Neutrophil (primary cell): ENCODE measurements around the gene CEP164.

Experiments used
- H3K27ac ChIP-seq: fragments of 200-600 bp; sonication (generic); 2 replicates; pipeline ENCODE4 v1.5.1; 2016; ENCODE audit warnings: mild to moderate bottlenecking, moderate library complexity
- H3K27me3 ChIP-seq: fragments of 200-600 bp; sonication (generic); 2 replicates; pipeline ENCODE4 v1.6.0; 2016; ENCODE audit warnings: mild to moderate bottlenecking
- H3K36me3 ChIP-seq: fragments of 200-600 bp; sonication (generic); 2 replicates; pipeline ENCODE4 v1.5.1; 2017
- H3K4me1 ChIP-seq, 2 experiments: fragments of 200-600 bp in 1 of 2; sonication (generic) in 1 of 2; 1 replicate in 1 of 2; 2 replicates in 1 of 2; pipeline versions ENCODE4 v1.5.1 to v1.6.1; 2013 to 2016; ENCODE audit warnings: low read depth in 1 of 2, low read length in 1 of 2, mild to moderate bottlenecking in 1 of 2, moderate library complexity in 1 of 2; ENCODE audit not compliant: control insufficient read depth in 1 of 2, insufficient read depth in 1 of 2
- H3K4me3 ChIP-seq, 2 experiments: fragments of 200-600 bp in 1 of 2; sonication (generic) in 1 of 2; 1 replicate in 1 of 2; 2 replicates in 1 of 2; pipeline ENCODE4 v1.5.1; 2013 to 2016; ENCODE audit warnings: low read depth in 1 of 2, low read length in 1 of 2, mild to moderate bottlenecking in 1 of 2, moderate library complexity in 1 of 2
- H3K9me3 ChIP-seq: fragments of 200-600 bp; sonication (generic); 2 replicates; pipeline ENCODE4 v1.5.1; 2016
- CTCF ChIP-seq: fragments of 200-600 bp; sonication (generic); IDR thresholded peaks from 2 replicates; pipeline ENCODE4 v1.5.1; 2016; ENCODE audit warnings: antibody characterized with exemption

CEP164 gene

GRCh38 chr11:117292616-117293015 is 35.0 kb upstream of the CEP164 start:
- TF ChIP-seq CTCF = no peak
- no peak overlapping the region for H3K27ac ChIP-seq
- no peaks in the 10 kb centered on the region for H3K27me3 ChIP-seq
- peaks cover 29% of the 10 kb centered on the region for H3K36me3 ChIP-seq
- no peaks in the 10 kb centered on the region for H3K4me1 ChIP-seq
- no peaks in the 10 kb centered on the region for H3K9me3 ChIP-seq
- H3K4me3 ChIP-seq = no peak overlapping the region

GRCh38 chr11:117295438-117296137 is 32.1 kb upstream of the CEP164 start:
- no peaks in the 10 kb centered on the region for H3K4me1 ChIP-seq
- no peak overlapping the region for H3K27ac ChIP-seq
- H3K4me3 ChIP-seq = no peak overlapping the region
- H3K9me3 ChIP-seq = no peaks in the 10 kb centered on the region
- H3K27me3 ChIP-seq = no peaks in the 10 kb centered on the region
- TF ChIP-seq CTCF = no peak
- H3K36me3 ChIP-seq = peaks cover 3% of the 10 kb centered on the region

- Histone ChIP-seq H3K4me1 (no peaks in the 10 kb centered on the region), H3K9me3 (no peaks in the 10 kb centered on the region), H3K27me3 (no peaks in the 10 kb centered on the region), H3K36me3 (no peaks in the 10 kb centered on the region), H3K4me3 (no peak overlapping the region), H3K27ac (no peak overlapping the region)
- no peak for TF ChIP-seq CTCF
Observed at GRCh38 chr11:117296881-117297280, 30.8 kb upstream of the CEP164 start.

DNA sequence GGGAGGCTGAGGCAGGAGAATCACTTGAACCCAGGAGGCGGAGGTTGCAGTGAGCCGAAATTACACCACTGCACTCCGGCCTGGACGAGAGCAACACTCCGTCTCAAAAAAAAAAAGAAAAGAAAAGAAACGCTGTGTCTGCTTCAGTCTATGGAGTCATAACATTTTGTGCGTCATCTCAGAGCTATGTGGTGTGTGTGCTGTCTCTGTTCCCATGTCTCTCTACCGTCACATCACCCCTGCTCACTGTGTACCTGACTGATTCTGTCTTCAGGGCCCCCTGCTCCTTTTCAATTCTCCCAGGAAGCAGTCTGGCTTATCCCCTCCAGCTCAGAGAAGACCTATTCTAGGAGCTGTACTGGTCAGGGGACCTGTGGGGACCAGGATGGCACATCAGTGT is 29.5 kb upstream of the CEP164 start:
- H3K9me3 ChIP-seq = no peaks in the 10 kb centered on the region
- H3K36me3 ChIP-seq = no peaks in the 10 kb centered on the region
- no peak overlapping the region for H3K4me3 ChIP-seq
- H3K4me1 ChIP-seq = no peaks in the 10 kb centered on the region
- no peak overlapping the region for H3K27ac ChIP-seq
- H3K27me3 ChIP-seq = no peaks in the 10 kb centered on the region
- no peak for TF ChIP-seq CTCF

- H3K36me3 ChIP-seq = no peaks in the 10 kb centered on the region
- H3K4me3 ChIP-seq = no peak overlapping the region
- no peaks in the 10 kb centered on the region for H3K27me3 ChIP-seq
- no peaks in the 10 kb centered on the region for H3K9me3 ChIP-seq
- H3K27ac ChIP-seq = no peak overlapping the region
- no peak for TF ChIP-seq CTCF
- no peaks in the 10 kb centered on the region for H3K4me1 ChIP-seq
Observed at GRCh38 chr11:117299351-117300282, 28.0 kb upstream of the CEP164 start.
